Small intestine (tissue), 7 donors: ENCODE measurements around the gene MOSPD2. TPM values are rescaled to one million over a fixed set of nuclear protein-coding genes. Genes with fewer than 3 reads are reported as not detected.

Source experiments
- DNase-seq, 2 donors: peaks; one replicate each; pipeline versions ENCODE4 v3.0.0 to v3.0.0-alpha.2; 2013
- FAIRE-seq: peaks from 2 replicates; lab custom pipeline; 2012; peaks lifted over from hg19 to GRCh38; lab: Jason Lieb, UNC
- H3K27ac ChIP-seq, 3 donors: one replicate each; pipeline ENCODE4 v1.5.1; 2013; ENCODE audit warnings: low read length in 2 of 3, mild to moderate bottlenecking in 2 of 3, control low read depth in 1 of 3, inconsistent platforms in 1 of 3, low read depth in 1 of 3, moderate library complexity in 1 of 3
- H3K27me3 ChIP-seq, 3 donors: one replicate each; pipeline ENCODE4 v1.6.1; 2013; ENCODE audit warnings: low read length in 3 of 3, inconsistent platforms in 1 of 3; ENCODE audit not compliant: control insufficient read depth in 3 of 3, insufficient read depth in 3 of 3
- H3K36me3 ChIP-seq, 3 donors: one replicate each; pipeline ENCODE4 v1.6.1; 2013; ENCODE audit warnings: low read length in 3 of 3, inconsistent platforms in 1 of 3, low read depth in 1 of 3, mild to moderate bottlenecking in 1 of 3, moderate library complexity in 1 of 3; ENCODE audit not compliant: control insufficient read depth in 3 of 3, insufficient read depth in 2 of 3
- H3K4me1 ChIP-seq, 3 donors: one replicate each; pipeline ENCODE4 v1.6.1; 2013; ENCODE audit warnings: low read length in 2 of 3, inconsistent platforms in 1 of 3, low read depth in 1 of 3, mild to moderate bottlenecking in 1 of 3, moderate library complexity in 1 of 3; ENCODE audit not compliant: control insufficient read depth in 3 of 3, insufficient read depth in 2 of 3
- H3K4me3 ChIP-seq, 3 donors: one replicate each; pipeline ENCODE4 v1.5.1; 2013; ENCODE audit warnings: low read length in 3 of 3, control low read depth in 1 of 3, inconsistent platforms in 1 of 3, low read depth in 1 of 3, mild to moderate bottlenecking in 1 of 3, moderate library complexity in 1 of 3
- H3K9me3 ChIP-seq, 2 donors: one replicate each; pipeline ENCODE4 v1.6.1; 2013; ENCODE audit warnings: low read depth in 1 of 2, low read length in 1 of 2; ENCODE audit not compliant: control insufficient read depth in 2 of 2, insufficient read depth in 1 of 2
- WGBS, 3 donors: extraction: QIAGEN DNeasy Blood & Tissue Kit; methylation state at CpG; one replicate each; pipeline ENCODE4 v1.1.7; 2013; 5-methylcytosine and 5-hydroxymethylcytosine counted together
- polyA plus RNA-seq, 4 donors: library from polyadenylated mRNA; stranded (reverse) in 3 of 4; unstranded in 1 of 4; fragments of 200-250 nt in 3 of 4; fragments of 120-200 nt in 1 of 4; gene quantifications; one replicate each; pipeline versions ENCODE4 v1.2.1 to v1.2.3, GENCODE V29; 2013
- donor health status: healthy with polysubstance abuse.
- donor health status: control.
- donor health status: control.
- donor health status: Bipolar disorder and iron deficiency.
- donor health status: healthy.

Gene MOSPD2
- polyA plus RNA-seq, 4 donors = 3.6 to 23.9 (median 4.1) TPM

DNA sequence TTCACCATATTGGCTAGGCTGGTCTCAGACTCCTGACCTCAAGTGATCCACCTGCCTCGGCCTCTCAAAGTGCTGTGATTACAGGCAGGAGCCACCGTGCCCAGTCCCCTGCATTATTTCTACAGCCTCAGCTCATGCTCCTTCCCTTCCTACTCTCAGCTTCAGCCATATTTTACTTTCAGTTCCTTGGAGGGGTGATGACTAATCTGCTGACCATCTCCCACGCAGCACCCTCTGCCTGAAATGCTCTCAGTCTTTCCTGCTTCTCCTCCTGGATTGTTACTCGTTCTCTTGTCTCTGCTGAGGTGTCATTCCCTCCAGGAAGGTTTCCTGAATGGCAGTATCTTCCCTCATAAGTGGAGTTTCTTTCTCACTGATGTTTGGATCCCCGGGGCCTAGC is 63.3 kb downstream of the MOSPD2 start:
- no peaks in the 10 kb centered on the region for H3K27me3 ChIP-seq
- no peak overlapping the region for H3K27ac ChIP-seq
- no peak overlapping the region for H3K4me3 ChIP-seq
- no peaks in the 10 kb centered on the region for H3K9me3 ChIP-seq
- FAIRE-seq (no peak), DNase-seq (no peak)
- no peaks in the 10 kb centered on the region for H3K4me1 ChIP-seq
- WGBS, 3 donors = 67 to 72% (median 71%) methylated on average over 5 of the region's 5 CpGs
- no peaks in the 10 kb centered on the region for H3K36me3 ChIP-seq

GRCh38 chrX:14939644-14940043 is 66.4 kb downstream of the MOSPD2 start:
- no peaks in the 10 kb centered on the region for H3K9me3 ChIP-seq
- no peaks in the 10 kb centered on the region for H3K4me1 ChIP-seq
- no peak overlapping the region for H3K4me3 ChIP-seq
- WGBS, 3 donors = 56 to 94% (median 81%) methylated on average over 2 of the region's 2 CpGs
- no peaks in the 10 kb centered on the region for H3K27me3 ChIP-seq
- H3K36me3 ChIP-seq = no peaks in the 10 kb centered on the region
- FAIRE-seq = no peak
- no peak overlapping the region for H3K27ac ChIP-seq
- DNase-seq = no peak

- 86 to 90% (median 88%) methylated on average over 3 of the region's 3 CpGs for WGBS, 3 donors
- no peak for FAIRE-seq
- no peak overlapping the region for H3K4me3 ChIP-seq
Measured at GRCh38 chrX:14941301-14941700, 68.1 kb downstream of the MOSPD2 start.

GRCh38 chrX:14942341-14942740 is 69.1 kb downstream of the MOSPD2 start:
- Histone ChIP-seq H3K27ac (no peak overlapping the region), H3K36me3 (no peaks in the 10 kb centered on the region), H3K4me3 (no peak overlapping the region), H3K4me1 (no peaks in the 10 kb centered on the region), H3K9me3 (no peaks in the 10 kb centered on the region), H3K27me3 (no peaks in the 10 kb centered on the region)
- DNase-seq (no peak), FAIRE-seq (no peak)
- 73 to 93% (median 78%) methylated on average over 3 of the region's 3 CpGs for WGBS, 3 donors

More at GRCh38 chrX:14941301-14941700, 68.1 kb downstream of the MOSPD2 start:
- Histone ChIP-seq H3K9me3 (no peaks in the 10 kb centered on the region), H3K27ac (no peak overlapping the region), H3K36me3 (no peaks in the 10 kb centered on the region), H3K27me3 (no peaks in the 10 kb centered on the region), H3K4me1 (no peaks in the 10 kb centered on the region)
- no peak for DNase-seq

- DNase-seq = no peak
- Histone ChIP-seq H3K27me3 (no peaks in the 10 kb centered on the region), H3K27ac (no peak overlapping the region), H3K9me3 (no peaks in the 10 kb centered on the region), H3K4me1 (no peaks in the 10 kb centered on the region), H3K4me3 (no peak overlapping the region), H3K36me3 (no peaks in the 10 kb centered on the region)
- no peak for FAIRE-seq
- WGBS, 3 donors = 69 to 85% (median 80%) methylated on average over 2 of the region's 2 CpGs
Measured at GRCh38 chrX:14943962-14944361, 70.7 kb downstream of the MOSPD2 start.

- no peak for DNase-seq
- FAIRE-seq = no peak
- Histone ChIP-seq H3K27ac (no peak overlapping the region), H3K4me1 (no peaks in the 10 kb centered on the region), H3K4me3 (no peak overlapping the region), H3K9me3 (no peaks in the 10 kb centered on the region), H3K27me3 (no peaks in the 10 kb centered on the region), H3K36me3 (no peaks in the 10 kb centered on the region)
- WGBS, 3 donors = 88 to 90% (median 88%) methylated on average over 5 of the region's 5 CpGs
Measured at GRCh38 chrX:14946606-14947155, 73.5 kb downstream of the MOSPD2 start.

DNA sequence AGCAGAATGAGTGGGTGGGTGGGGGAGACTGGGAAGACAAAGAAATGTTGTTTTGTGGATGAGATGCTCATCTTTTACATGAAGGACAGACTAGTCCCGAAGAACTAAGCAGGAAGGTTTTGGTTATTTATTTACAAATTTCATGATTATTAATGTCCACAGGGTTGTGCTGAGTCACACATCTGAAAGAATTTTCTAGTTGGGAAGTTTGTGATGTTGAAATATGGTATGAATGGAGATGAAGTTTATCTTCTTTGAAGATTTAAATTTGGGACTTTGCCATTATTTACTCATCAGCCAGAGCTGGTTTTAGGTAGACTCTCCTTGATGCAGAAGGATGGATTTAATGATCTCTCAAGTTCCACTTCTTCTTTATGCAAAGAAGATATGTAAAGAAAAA is 75.5 kb downstream of the MOSPD2 start:
- Histone ChIP-seq H3K27me3 (no peaks in the 10 kb centered on the region), H3K4me3 (no peak overlapping the region), H3K9me3 (no peaks in the 10 kb centered on the region), H3K27ac (no peak overlapping the region), H3K4me1 (no peaks in the 10 kb centered on the region), H3K36me3 (no peaks in the 10 kb centered on the region)
- DNase-seq (no peak), FAIRE-seq (no peak)
- 36 to 49% (median 38%) methylated on average over 1 of the region's 1 CpG for WGBS, 3 donors

DNA sequence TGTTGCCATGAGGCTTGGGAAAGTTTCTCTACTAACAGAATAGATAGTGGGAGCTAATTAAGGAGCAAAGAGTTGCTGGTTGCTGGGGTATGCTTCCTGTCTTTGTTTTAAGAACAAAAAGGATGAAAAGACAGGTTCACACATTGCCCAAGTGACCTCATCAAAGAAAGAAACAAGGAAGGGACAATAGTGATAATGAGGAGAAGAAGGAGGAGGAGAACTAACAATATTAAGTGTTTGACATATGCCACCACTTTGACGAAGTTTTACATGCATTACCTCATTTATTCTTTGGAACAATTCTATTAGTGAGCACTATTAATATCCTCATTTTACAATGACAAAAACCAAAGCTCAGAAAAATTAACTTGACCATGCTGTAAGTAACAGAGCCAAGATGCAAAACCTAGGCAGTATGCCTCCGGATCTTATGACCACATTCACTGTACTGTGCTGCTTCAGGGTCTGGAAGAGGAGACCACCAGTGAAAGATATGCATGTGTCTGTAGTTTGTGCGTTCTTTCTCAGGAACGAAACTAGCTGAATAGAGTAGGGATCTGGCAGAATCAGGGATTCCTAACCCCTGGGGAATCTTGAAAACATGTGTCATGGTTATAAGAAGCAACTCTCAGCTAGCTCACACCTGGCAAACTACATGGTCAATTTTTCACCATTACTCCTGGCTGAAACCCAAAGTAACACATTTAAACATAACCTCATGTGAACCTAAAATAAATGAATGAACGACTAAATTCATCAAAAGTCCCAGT is 83.8 kb downstream of the MOSPD2 start:
- 76 to 79% (median 77%) methylated on average over 5 of the region's 5 CpGs for WGBS, 3 donors
- no peak overlapping the region for H3K27ac ChIP-seq
- no peaks in the 10 kb centered on the region for H3K4me1 ChIP-seq
- H3K9me3 ChIP-seq = peaks cover 0 to 2% of the 10 kb centered on the region in 2 donors
- DNase-seq (no peak), FAIRE-seq (no peak)
- no peaks in the 10 kb centered on the region for H3K27me3 ChIP-seq
- no peaks in the 10 kb centered on the region for H3K36me3 ChIP-seq
- no peak overlapping the region for H3K4me3 ChIP-seq
